Stimulated activated CD4-positive, alpha-beta T cell treated with anti-CD3 and anti-CD28 coated beads, Interleukin-2, amount 100 ng/mL, for 4 hours (primary cell): Measurements from ENCODE around the gene RAB44.

Experiments used
- DNase-seq: peaks from one replicate; pipeline ENCODE4 v3.0.0-alpha.2; 2020; ENCODE audit warnings: low read depth

The RAB44 gene

GRCh38 chr6:36666826-36667591, 30.6 kb upstream of the RAB44 start:
- DNase-seq = no peak

- no peak for DNase-seq
Observed at GRCh38 chr6:36668591-36668990, 29.0 kb upstream of the RAB44 start.

GRCh38 chr6:36669002-36669401, 28.6 kb upstream of the RAB44 start:
- DNase-seq = no peak

GRCh38 chr6:36670271-36670670, 27.4 kb upstream of the RAB44 start:
- DNase-seq = no peak

- no peak for DNase-seq
Observed at GRCh38 chr6:36671687-36672375, 25.8 kb upstream of the RAB44 start.

- no peak for DNase-seq
Observed at GRCh38 chr6:36673882-36674281, 23.7 kb upstream of the RAB44 start.

- DNase-seq = no peak
Observed at GRCh38 chr6:36674942-36675341, 22.7 kb upstream of the RAB44 start.

GRCh38 chr6:36676141-36677058, 21.2 kb upstream of the RAB44 start:
- no peak for DNase-seq

GRCh38 chr6:36677059-36677749, 20.4 kb upstream of the RAB44 start:
- DNase-seq = no peak

GRCh38 chr6:36677753-36678487, 19.7 kb upstream of the RAB44 start:
- DNase-seq = no peak

- peak; percentile 60 for DNase-seq
Observed at GRCh38 chr6:36678488-36679042, 19.1 kb upstream of the RAB44 start, which contains the start of gene CDKN1A. Gene CDKN1A (plus strand): TSS chr6:36678714. CDS start chr6:36684102, 5,388 bp downstream.

GRCh38 chr6:36679043-36679833, 18.4 kb upstream of the RAB44 start:
- DNase-seq = peak; percentile 9

GRCh38 chr6:36682328-36683144, 15.1 kb upstream of the RAB44 start:
- peak; percentile 57 for DNase-seq

GRCh38 chr6:36683145-36683655, 14.4 kb upstream of the RAB44 start:
- no peak for DNase-seq

GRCh38 chr6:36683656-36684446, 13.8 kb upstream of the RAB44 start:
- no peak for DNase-seq

- no peak for DNase-seq
Observed at GRCh38 chr6:36684447-36684812, 13.2 kb upstream of the RAB44 start.

GRCh38 chr6:36685166-36685924, 12.3 kb upstream of the RAB44 start:
- DNase-seq = no peak
